Ishikawa (cell line): ENCODE data around the gene THAP2.

Experiments
- EGR1 ChIP-seq: IDR thresholded peaks from 2 replicates; pipeline ENCODE4 v1.6.1; 2012
- EP300 ChIP-seq: IDR thresholded peaks from 2 replicates; pipeline ENCODE4 v1.6.1; 2012; ENCODE audit warnings: borderline replicate concordance
- FOXM1 ChIP-seq: IDR thresholded peaks from 2 replicates; pipeline ENCODE4 v1.6.1; 2012; ENCODE audit warnings: low read depth, borderline replicate concordance
- MAX ChIP-seq: IDR thresholded peaks from 2 replicates; pipeline ENCODE4 v1.6.1; 2012
- YY1 ChIP-seq: IDR thresholded peaks from 2 replicates; pipeline ENCODE4 v1.6.1; 2012; ENCODE audit warnings: low read depth

- TF ChIP-seq EP300 (no peak), FOXM1 (no peak), EGR1 (no peak), YY1 (no peak), MAX (no peak)
These were observed 1.1 kb upstream of the THAP2 start for GRCh38 chr12:71662849-71663560.
